ENCODE results near the gene SLC12A3.

The SLC12A3 gene

DNA sequence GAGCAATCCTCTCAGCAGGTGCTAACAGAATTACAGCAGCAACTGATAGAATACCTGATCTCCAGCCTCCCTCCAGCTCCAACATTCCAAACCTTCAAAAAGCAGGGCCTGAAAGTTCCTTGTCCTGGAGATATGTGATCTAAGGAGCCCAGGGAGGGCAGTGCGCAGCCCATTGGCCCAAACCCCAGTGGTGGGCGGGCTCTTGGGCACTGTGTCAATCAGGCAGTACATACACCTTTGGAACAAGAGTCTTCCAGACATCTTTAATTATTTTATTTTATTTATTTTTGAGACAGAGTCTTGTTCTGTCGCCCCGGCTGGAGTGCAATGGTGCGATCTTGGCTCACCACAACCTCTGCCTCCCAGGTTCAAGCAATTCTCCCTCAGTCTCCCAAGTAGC is 24.2 kb downstream of the SLC12A3 start:
- DNase-seq (ENCODE audit: low read depth, low spot score): no peak

- DNase-seq (ENCODE audit: low read depth, low spot score): no peak
These were observed 26.7 kb downstream of the SLC12A3 start for GRCh38 chr16:56891685-56892084.

DNA sequence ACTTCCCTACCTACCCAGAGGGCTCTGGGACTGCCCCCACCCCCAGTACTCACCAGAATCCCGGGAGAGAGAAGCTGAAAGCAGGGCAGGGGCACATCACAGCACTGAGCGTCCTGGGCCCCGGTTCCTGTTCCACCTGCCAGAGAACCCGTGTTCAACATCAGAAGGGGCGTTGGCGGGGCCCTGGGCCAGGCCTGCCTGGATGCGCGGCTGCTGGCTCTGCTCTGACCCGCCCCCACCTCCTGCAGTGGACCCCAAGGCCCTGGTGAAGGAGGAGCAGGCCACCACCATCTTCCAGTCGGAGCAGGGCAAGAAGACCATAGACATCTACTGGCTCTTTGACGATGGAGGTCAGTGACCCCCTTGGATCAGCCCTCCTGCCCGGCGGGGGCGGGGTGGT is 27.7 kb downstream of the SLC12A3 start:
- no peak for DNase-seq (ENCODE audit: low read depth, low spot score)

DNA sequence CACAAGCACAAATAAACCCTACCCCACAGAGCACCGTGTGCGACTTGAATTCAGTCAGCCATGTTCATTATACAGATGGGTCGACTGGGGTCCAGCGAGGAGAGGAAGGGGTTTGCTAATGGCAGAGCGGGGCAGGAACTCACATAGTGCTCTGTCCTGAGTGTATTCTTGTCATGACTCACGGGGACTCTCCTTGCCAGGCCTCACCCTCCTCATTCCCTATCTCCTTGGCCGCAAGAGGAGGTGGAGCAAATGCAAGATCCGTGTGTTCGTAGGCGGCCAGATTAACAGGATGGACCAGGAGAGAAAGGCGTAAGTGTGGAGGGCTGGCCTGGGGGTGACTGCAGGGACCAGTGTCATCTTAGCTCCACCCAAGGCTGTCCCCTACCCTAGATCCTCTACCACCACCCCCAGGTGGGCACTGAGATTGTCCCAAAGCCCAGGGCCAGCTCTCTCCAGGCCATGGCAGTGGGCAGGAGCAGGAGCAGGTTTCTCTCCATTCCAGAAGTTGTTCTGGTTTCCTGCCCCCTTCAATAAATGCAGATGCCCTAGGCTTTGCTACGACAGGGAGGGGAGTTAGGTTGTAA is 29.4 kb downstream of the SLC12A3 start:
- no peak for DNase-seq (ENCODE audit: low read depth, low spot score)

GRCh38 chr16:56895813-56896212 is 30.8 kb downstream of the SLC12A3 start:
- no peak for DNase-seq (ENCODE audit: low read depth, low spot score)

DNA sequence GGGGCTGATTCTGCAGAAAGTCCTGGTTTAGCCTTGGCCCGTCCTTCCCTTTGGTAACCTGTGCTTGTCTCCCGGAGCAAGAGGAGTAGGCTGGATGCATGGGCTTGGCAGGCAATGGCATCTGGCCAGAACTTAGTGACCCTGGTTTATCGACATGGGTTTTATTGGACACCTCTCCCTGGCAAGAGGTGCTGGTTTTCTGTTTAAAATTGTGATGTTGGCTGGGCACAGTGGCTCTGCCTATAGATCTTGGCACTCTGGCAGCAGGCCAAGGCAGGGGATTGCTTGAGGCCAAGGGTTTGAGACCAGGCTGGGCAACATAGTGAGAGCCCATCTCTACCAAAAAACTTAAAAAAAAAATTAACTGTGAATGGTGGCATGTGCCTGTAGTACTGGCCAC is 31.2 kb downstream of the SLC12A3 start:
- DNase-seq (ENCODE audit: low read depth, low spot score): no peak

- DNase-seq (ENCODE audit: low read depth, low spot score): no peak
These were observed 32.2 kb downstream of the SLC12A3 start for GRCh38 chr16:56897026-56897799.

- no peak for DNase-seq (ENCODE audit: low read depth, low spot score)
These were observed 33.8 kb downstream of the SLC12A3 start for GRCh38 chr16:56898847-56899246.

DNA sequence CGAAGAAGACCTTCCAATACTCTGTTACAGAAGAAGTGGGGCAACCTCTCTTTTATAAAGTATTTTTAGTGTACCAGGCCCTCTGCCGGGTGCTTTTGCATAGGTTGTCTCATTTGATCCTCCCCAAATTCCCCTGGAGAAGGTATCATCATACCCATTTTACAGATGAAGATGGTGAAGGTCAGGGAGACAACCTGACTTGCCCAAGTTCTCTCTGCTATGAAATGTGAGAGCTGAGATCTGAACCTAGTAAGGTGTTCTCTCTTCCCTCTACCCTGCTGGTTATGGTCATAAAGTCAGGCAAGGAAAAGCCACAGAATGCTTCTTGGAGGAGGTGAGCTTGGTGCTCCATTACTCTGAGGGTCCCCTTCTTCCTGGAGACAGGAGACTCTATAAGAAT is 38.9 kb downstream of the SLC12A3 start:
- no peak for DNase-seq (ENCODE audit: low read depth, low spot score)

DNA sequence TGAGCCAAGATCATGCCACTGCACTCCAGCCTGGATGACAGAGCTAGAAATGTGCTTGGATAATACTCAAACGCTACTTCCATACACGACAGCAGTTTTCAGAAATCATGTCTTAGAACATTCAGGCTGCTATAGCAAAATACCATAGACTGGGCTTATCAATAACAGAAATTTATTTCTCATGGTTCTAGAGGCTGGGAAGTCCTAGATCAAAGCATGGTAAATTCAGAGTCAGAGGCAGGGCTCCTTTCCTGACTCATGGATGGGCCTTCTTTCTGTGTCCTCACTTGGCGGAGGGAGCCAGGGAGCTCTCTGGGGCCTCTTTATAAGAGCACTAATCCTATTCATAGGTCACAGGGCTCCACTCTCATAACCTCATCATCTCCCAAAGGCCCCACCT is 42.4 kb downstream of the SLC12A3 start:
- no peak for DNase-seq (ENCODE audit: low read depth, low spot score)

GRCh38 chr16:56909527-56909979 is 44.5 kb downstream of the SLC12A3 start:
- no peak for DNase-seq (ENCODE audit: low read depth, low spot score)

- no peak for DNase-seq (ENCODE audit: low read depth, low spot score)
These were observed 45.1 kb downstream of the SLC12A3 start for GRCh38 chr16:56910112-56910511.

DNA sequence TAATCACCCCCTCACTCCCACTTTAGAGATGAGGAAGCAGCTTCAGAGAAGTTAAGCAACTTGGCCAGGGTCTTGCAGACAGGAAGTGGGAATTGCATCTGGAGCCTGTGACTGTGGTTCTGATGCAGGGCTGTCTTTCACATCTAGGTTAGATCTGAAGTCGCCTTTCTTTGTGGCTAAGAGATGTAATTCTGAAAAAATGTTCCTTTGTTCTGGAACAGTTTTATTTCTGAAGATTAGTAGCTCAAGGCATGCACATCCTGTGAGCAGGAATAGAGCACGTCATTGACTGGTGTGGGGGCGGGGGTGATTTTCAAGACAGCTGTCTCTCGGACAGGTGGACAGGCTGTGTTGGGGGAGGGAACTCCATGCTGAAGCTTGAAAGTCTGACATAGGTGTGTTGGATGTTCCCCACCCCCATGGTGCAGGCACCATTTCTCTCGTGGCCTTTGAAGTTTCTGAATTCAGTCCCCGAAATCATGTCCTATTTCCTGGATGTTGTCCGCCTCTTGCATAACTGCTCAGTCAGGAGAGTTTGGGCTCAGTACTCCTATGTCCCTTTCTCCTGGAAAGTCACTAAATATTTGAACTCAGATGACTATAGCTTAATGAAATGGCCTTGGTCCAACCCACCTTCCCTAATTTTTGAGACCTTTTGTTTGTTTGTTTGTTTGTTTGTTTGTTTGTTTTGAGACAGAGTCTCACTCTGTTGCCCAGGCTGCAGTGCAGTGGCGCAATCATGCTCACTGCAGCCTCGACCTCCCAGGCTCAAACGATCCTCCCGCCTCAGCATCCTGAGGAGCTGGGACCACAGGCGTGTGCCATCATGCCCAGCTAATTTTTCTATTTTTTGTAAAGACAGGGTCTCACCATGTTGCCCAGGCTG is 45.9 kb downstream of the SLC12A3 start:
- peak; percentile 71 for DNase-seq (ENCODE audit: low read depth, low spot score)

- DNase-seq (ENCODE audit: low read depth, low spot score): peak; percentile 77
These were observed 47.0 kb downstream of the SLC12A3 start for GRCh38 chr16:56911771-56912571.

DNA sequence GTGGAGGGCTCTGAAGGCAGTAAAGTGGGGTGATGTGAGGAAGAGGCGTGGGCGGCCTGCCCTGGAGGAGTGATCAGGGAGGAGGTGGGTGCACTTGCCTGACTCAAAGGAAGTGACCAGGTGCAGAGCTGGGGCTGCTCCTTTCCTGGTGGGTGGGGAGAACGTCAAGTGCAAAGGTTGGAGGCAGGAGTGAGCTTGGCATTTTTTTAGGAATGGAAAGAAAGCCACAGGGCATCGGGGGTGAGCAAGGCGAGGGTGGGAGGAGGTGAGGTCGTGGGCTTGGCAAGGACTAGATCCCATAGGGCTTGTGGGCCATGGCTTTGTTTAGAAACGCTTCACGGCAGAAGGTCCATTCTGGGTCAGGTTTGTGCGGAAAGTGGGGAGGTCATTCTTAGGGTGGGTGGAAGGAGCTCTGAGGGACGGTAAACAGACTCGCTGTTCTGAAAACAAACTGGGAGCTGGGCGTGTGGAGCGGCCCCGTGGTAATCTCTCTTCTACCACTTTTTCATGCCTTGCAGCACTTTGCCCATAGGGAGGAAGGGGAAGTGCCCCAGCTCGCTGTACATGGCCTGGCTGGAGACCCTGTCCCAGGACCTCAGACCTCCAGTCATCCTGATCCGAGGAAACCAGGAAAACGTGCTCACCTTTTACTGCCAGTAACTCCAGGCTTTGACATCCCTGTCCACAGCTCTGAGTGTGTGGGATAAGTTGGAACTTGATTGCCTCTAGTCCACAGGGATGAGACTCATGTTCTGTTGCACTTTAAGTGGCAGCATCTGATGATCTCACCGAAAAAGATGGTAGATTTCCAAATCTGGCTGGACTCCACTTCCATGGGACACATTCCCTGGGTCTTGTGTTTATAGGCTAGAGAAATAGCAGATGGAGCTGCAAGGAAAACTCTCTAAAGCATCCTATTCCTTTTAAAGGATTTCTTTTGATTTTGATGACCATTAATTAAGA is 48.0 kb downstream of the SLC12A3 start:
- no peak for DNase-seq (ENCODE audit: low read depth, low spot score)

- no peak for DNase-seq (ENCODE audit: low read depth, low spot score)
These were observed 49.9 kb downstream of the SLC12A3 start for GRCh38 chr16:56914896-56915295.

DNA sequence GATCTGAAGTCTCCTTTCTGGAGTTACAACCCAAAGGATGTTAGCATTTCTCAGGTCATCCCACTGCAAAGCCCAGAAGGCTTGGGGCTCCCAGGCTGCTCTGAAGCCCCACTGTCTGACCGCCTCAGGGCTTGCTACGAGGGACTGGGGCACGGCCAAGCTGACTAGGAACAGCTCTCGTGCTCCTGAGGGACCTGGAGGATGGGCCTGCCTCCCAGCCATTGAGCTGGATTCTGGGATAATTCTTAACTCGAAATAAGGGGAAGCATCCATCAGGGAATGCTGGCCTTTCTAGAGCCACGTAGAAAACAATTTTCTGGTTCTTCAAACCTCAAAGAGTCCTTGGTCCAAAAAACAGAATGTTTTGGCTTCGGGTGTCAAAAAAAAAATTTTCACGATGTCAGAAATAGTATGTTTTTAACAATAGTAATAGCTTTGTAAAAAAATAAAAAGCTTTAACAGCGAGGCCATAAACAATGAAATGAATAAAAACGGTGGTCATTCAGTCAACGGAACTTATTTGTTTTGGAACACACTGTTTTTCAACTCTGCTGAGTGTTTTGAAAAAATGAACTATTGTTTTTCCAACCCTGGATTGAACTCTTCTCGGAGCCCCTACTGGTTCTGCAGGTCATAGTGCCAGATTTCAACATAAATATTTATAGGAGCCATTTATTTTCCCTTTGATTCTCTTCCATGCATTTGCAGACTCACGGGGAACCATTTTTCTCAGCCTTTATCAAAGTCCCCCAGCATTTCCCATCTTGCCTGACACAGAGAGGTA is 50.5 kb downstream of the SLC12A3 start:
- DNase-seq (ENCODE audit: low read depth, low spot score): peak; percentile 16

DNA sequence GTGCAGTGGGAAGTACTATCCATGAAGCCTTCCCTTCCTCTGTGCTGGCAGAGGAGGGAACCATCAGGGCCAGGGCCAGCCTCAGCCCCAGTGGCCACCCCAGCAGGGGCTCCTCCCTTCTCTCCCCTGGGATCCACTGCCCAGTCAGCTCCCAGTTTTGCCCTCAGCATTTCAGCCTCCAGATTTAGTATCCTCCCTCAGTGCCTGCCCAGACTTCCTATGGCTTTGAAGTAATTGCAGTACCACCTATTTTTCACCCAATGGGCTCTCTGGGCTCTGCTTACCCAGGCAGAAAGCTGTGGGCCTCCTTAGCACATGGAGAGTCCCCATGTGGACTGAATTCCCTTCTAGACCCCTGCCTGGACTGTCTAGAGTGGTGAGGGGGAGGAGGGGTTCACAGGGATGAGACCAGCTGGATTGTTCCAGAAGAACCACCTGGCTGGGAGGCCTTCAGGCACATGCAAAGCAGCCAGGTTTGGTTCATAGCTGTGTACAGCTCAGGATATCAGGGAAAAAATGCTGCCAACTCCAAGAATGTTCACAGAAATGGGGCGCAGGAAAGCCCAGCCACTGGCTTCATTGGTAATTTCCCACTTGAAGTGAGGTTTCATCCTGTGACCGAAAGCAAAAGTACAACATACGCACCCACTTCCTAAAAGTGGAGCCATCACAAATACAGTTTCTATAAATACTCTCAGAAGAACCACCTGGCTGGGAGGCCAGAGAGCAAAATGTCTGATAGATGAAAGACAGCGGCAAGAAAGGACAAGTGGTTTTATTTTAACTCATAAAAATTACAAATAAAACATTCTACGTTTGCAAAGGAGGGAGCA is 51.8 kb downstream of the SLC12A3 start:
- DNase-seq (ENCODE audit: low read depth, low spot score): no peak

Measured in astrocyte of the hippocampus (primary cell).